Activated CD4-positive, alpha-beta T cell treated with anti-CD3 and anti-CD28 coated beads, Interleukin-2, amount 50 U/mL, for 48 hours (primary cell): ENCODE data around the gene ERBB4.
"Not testable (repeated sequence)": the region's sequence is repeated elsewhere in the genome, so short reads cannot be mapped to it uniquely, and the experiment has no call there.

Experiments
- DNase-seq, 2 experiments: peaks; one replicate each; pipeline ENCODE4 v3.0.0-alpha.2; 2020

ERBB4 gene

GRCh38 chr2:212528106-212528856 is 10.3 kb downstream of the ERBB4 start:
- no peak for DNase-seq

GRCh38 chr2:212526059-212526458 is 12.5 kb downstream of the ERBB4 start:
- DNase-seq, result no peak

- no peak for DNase-seq
These were observed 14.8 kb downstream of the ERBB4 start for GRCh38 chr2:212523756-212524155.

GRCh38 chr2:212520340-212520739 is 18.3 kb downstream of the ERBB4 start:
- no peak for DNase-seq

- no peak for DNase-seq
These were observed 20.9 kb downstream of the ERBB4 start for GRCh38 chr2:212517693-212518092.

- DNase-seq, result no peak
These were observed 33.0 kb downstream of the ERBB4 start for GRCh38 chr2:212505586-212505985.

- no peak for DNase-seq
These were observed 43.6 kb downstream of the ERBB4 start for GRCh38 chr2:212495046-212495445.

GRCh38 chr2:212494418-212495020 is 44.1 kb downstream of the ERBB4 start:
- no peak for DNase-seq

GRCh38 chr2:212489719-212490346 is 48.8 kb downstream of the ERBB4 start:
- no peak for DNase-seq

GRCh38 chr2:212488611-212489010 is 50.0 kb downstream of the ERBB4 start:
- DNase-seq, result no peak

- DNase-seq, result no peak
These were observed 54.0 kb downstream of the ERBB4 start for GRCh38 chr2:212484563-212485080.

GRCh38 chr2:212480447-212480846 is 58.2 kb downstream of the ERBB4 start:
- DNase-seq, result no peak

- DNase-seq, result no peak
These were observed 61.0 kb downstream of the ERBB4 start for GRCh38 chr2:212477571-212477970.

GRCh38 chr2:212473211-212473610 is 65.4 kb downstream of the ERBB4 start:
- DNase-seq, result no peak

- DNase-seq, result not testable (repeated sequence)
These were observed 71.1 kb downstream of the ERBB4 start for GRCh38 chr2:212467551-212467950.

- DNase-seq, result no peak
These were observed 73.1 kb downstream of the ERBB4 start for GRCh38 chr2:212465456-212465855.

- DNase-seq, result not testable (repeated sequence)
These were observed 76.9 kb downstream of the ERBB4 start for GRCh38 chr2:212461708-212462107.

GRCh38 chr2:212454149-212454548 is 84.5 kb downstream of the ERBB4 start:
- no peak for DNase-seq

GRCh38 chr2:212451786-212452231 is 86.8 kb downstream of the ERBB4 start:
- no peak for DNase-seq

GRCh38 chr2:212448698-212449097 is 89.9 kb downstream of the ERBB4 start:
- no peak for DNase-seq

- DNase-seq, result no peak
These were observed 96.8 kb downstream of the ERBB4 start for GRCh38 chr2:212441821-212442220.

GRCh38 chr2:212441141-212441540 is 97.5 kb downstream of the ERBB4 start:
- no peak for DNase-seq

- DNase-seq, result no peak
These were observed 109.7 kb downstream of the ERBB4 start for GRCh38 chr2:212428681-212429478.
